ENCODE data around the gene ST3GAL3. TPM values are rescaled to one million over a fixed set of nuclear protein-coding genes. Genes with fewer than 3 reads are reported as not detected.

ST3GAL3 gene
- total and polyA plus RNA-seq, 2 donors (not counting 1 experiment from before 2014, with no cell fraction given) = 13.7 to 16.3 TPM

DNA sequence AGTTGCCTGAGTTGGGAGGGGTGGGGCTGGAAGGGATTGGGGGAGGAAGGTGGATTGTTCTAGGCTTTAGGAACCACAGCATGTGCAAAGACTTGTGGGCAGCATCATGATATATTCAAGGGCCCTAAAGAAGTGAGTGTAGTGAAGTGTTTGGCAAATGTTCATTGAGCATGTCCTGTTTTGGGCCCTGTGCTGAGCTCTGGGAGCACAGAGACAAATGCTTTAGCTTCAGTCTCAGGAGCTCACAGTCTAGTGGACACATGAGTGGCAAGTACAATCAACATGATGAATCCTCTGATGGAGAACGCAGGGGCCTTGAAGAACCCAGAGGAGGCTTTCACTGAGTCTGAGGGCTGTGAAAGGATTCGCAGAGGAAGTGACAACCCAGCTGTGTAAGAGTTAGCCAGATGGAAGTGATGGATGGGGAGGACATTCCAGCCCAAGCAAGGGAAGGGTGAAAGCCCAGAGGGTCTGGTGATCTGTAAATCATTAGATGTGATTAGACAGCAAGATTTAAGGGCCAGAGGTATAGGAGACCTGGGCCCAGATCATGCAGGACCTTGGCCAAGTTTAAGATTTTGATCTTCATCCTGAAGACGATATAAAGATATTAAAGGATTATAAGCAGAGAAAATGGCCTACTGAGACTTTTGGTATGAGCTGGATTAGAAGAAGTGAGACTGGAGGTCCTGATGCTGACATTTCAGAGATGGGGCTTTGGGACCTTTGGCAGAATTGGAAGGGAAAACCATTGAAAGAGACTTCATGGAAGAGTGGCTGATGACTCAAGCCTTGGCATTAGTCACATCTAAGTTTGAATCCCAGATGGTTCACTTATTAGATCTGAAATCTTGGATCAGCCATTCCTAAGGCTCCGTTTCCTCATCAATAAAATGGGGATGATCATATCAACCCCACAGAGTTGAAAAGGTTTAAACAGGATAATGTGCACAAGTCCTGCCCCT is 244.0 kb downstream of the ST3GAL3 start:
- no peaks in the 10 kb centered on the region for H3K27me3 ChIP-seq (ENCODE audit: control insufficient read depth, insufficient read depth, low read length)
- no peak overlapping the region for H3K4me3 ChIP-seq (replicated peaks in 1 of 4; ENCODE audit: control extremely low read depth in 1 of 4, insufficient read depth in 1 of 4, low read depth in 3 of 4, low read length in 4 of 4)
- no peak overlapping the region for H3K4me2 ChIP-seq (ENCODE audit: extremely low read depth, insufficient read depth, low read length)
- H3K9ac ChIP-seq (ENCODE audit: insufficient read depth, low read length) = no peak overlapping the region
- H3K36me3 ChIP-seq (ENCODE audit: control insufficient read depth, insufficient read depth, low read length) = peaks cover 2% of the 10 kb centered on the region
- H3K79me2 ChIP-seq (ENCODE audit: control insufficient read depth, insufficient read depth, low read length) = peaks cover 19% of the 10 kb centered on the region
- H3K9me3 ChIP-seq (ENCODE audit: control insufficient read depth, insufficient read depth, low read depth, low read length) = no peaks in the 10 kb centered on the region
- no peak overlapping the region for H3K27ac ChIP-seq (ENCODE audit: insufficient read depth, low read length)
- TF ChIP-seq, protein P1, sequence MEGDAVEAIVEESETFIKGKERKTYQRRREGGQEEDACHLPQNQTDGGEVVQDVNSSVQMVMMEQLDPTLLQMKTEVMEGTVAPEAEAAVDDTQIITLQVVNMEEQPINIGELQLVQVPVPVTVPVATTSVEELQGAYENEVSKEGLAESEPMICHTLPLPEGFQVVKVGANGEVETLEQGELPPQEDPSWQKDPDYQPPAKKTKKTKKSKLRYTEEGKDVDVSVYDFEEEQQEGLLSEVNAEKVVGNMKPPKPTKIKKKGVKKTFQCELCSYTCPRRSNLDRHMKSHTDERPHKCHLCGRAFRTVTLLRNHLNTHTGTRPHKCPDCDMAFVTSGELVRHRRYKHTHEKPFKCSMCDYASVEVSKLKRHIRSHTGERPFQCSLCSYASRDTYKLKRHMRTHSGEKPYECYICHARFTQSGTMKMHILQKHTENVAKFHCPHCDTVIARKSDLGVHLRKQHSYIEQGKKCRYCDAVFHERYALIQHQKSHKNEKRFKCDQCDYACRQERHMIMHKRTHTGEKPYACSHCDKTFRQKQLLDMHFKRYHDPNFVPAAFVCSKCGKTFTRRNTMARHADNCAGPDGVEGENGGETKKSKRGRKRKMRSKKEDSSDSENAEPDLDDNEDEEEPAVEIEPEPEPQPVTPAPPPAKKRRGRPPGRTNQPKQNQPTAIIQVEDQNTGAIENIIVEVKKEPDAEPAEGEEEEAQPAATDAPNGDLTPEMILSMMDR (conservative IDR thresholded peaks at IDR 0.05 in 1 of 2, IDR thresholded peaks at IDR 0.05 in 1 of 2; ENCODE audit: low read depth in 1 of 2, low read length in 2 of 2) = no peak
- no peak for TF ChIP-seq EZH2 (IDR thresholded peaks at IDR 0.05; ENCODE audit: low read length, missing control alignments)
- no peaks in the 10 kb centered on the region for H3K4me1 ChIP-seq (ENCODE audit: control insufficient read depth, extremely low read depth, insufficient read depth, low read length)
- no peak for DNase-seq (ENCODE audit: low read depth in 2 of 2)
- no peaks in the 10 kb centered on the region for H4K20me1 ChIP-seq (ENCODE audit: control insufficient read depth, extremely low read depth, insufficient read depth, low read length)
- no peak overlapping the region for H2AFZ ChIP-seq (ENCODE audit: low read length)

DNA sequence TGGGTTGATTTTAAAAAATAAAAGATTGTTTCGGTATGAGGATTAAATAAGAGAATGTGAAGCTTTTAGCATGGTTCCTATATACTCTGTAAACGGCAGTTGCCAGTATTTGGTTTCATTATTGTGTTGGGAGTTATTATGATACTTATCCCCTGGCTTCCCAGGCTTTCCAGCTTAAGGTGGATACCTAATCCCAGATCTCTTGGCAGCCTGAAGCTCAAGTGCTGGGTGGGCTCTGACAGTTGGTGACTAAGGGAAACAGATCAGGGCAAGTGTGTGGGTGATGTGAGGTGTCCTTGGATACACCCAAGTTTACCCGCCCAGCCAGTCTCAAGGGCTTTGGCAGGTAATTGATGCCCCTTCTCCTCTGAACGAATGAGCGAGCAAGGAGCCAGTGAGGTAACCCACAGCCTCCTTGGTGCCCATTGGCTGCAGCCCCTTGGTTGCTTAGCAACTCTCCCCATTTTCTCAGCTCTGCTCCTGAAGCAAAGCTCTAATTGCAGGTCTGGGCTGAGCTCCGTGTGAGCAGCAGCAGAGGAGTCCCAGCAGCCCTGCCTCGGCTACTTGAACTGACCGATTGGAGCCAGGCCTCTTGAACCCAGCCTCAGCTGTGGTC is 245.5 kb downstream of the ST3GAL3 start:
- H3K9me3 ChIP-seq (ENCODE audit: control insufficient read depth, insufficient read depth, low read depth, low read length) = no peaks in the 10 kb centered on the region
- H3K36me3 ChIP-seq (ENCODE audit: control insufficient read depth, insufficient read depth, low read length) = peaks cover 7% of the 10 kb centered on the region
- peaks cover 11% of the 10 kb centered on the region for H3K79me2 ChIP-seq (ENCODE audit: control insufficient read depth, insufficient read depth, low read length)
- no peak overlapping the region for H2AFZ ChIP-seq (ENCODE audit: low read length)
- H3K4me1 ChIP-seq (ENCODE audit: control insufficient read depth, extremely low read depth, insufficient read depth, low read length) = no peaks in the 10 kb centered on the region
- H3K27me3 ChIP-seq (ENCODE audit: control insufficient read depth, insufficient read depth, low read length) = no peaks in the 10 kb centered on the region
- H3K4me2 ChIP-seq (ENCODE audit: extremely low read depth, insufficient read depth, low read length) = no peak overlapping the region
- no peak overlapping the region for H3K4me3 ChIP-seq (replicated peaks in 1 of 4; ENCODE audit: control extremely low read depth in 1 of 4, insufficient read depth in 1 of 4, low read depth in 3 of 4, low read length in 4 of 4)
- H4K20me1 ChIP-seq (ENCODE audit: control insufficient read depth, extremely low read depth, insufficient read depth, low read length) = no peaks in the 10 kb centered on the region
- no peak for DNase-seq (ENCODE audit: low read depth in 2 of 2)
- H3K27ac ChIP-seq (ENCODE audit: insufficient read depth, low read length) = no peak overlapping the region
- H3K9ac ChIP-seq (ENCODE audit: insufficient read depth, low read length) = no peak overlapping the region
- no peak for TF ChIP-seq EZH2 (IDR thresholded peaks at IDR 0.05; ENCODE audit: low read length, missing control alignments)
- TF ChIP-seq, protein P1 (conservative IDR thresholded peaks at IDR 0.05 in 1 of 2, IDR thresholded peaks at IDR 0.05 in 1 of 2; ENCODE audit: low read depth in 1 of 2, low read length in 2 of 2) = no peak

DNA sequence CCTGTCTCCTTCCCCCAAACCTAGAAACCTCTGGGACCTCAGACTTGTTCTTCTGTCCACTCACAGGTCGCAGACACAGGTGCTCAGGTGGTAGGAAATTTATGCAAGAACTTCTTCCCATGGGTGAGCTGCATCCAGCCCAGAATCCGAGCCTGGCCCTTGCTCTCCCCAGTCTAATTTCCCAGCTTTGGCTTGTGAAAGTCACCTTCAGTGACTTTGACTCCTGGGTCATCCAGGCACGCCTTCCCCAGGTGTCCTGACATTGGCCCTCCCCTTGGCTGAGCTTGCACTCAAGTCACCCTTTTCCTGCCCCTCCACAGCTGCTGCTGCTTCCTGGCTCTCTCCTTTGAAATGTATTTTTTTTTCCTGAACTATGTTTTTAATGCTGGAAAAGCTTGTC is 246.0 kb downstream of the ST3GAL3 start:
- no peak overlapping the region for H3K27ac ChIP-seq (ENCODE audit: insufficient read depth, low read length)
- DNase-seq (ENCODE audit: low read depth in 2 of 2) = no peak
- no peaks in the 10 kb centered on the region for H3K27me3 ChIP-seq (ENCODE audit: control insufficient read depth, insufficient read depth, low read length)
- peaks cover 6% of the 10 kb centered on the region for H3K79me2 ChIP-seq (ENCODE audit: control insufficient read depth, insufficient read depth, low read length)
- peaks cover 9% of the 10 kb centered on the region for H3K36me3 ChIP-seq (ENCODE audit: control insufficient read depth, insufficient read depth, low read length)
- H3K9me3 ChIP-seq (ENCODE audit: control insufficient read depth, insufficient read depth, low read depth, low read length) = no peaks in the 10 kb centered on the region
- H3K9ac ChIP-seq (ENCODE audit: insufficient read depth, low read length) = no peak overlapping the region
- H4K20me1 ChIP-seq (ENCODE audit: control insufficient read depth, extremely low read depth, insufficient read depth, low read length) = no peaks in the 10 kb centered on the region
- H3K4me1 ChIP-seq (ENCODE audit: control insufficient read depth, extremely low read depth, insufficient read depth, low read length) = no peaks in the 10 kb centered on the region
- no peak overlapping the region for H3K4me3 ChIP-seq (replicated peaks in 1 of 4; ENCODE audit: control extremely low read depth in 1 of 4, insufficient read depth in 1 of 4, low read depth in 3 of 4, low read length in 4 of 4)
- TF ChIP-seq, protein P1 (conservative IDR thresholded peaks at IDR 0.05 in 1 of 2, IDR thresholded peaks at IDR 0.05 in 1 of 2; ENCODE audit: low read depth in 1 of 2, low read length in 2 of 2) = no peak
- no peak for TF ChIP-seq EZH2 (IDR thresholded peaks at IDR 0.05; ENCODE audit: low read length, missing control alignments)
- no peak overlapping the region for H3K4me2 ChIP-seq (ENCODE audit: extremely low read depth, insufficient read depth, low read length)
- H2AFZ ChIP-seq (ENCODE audit: low read length) = no peak overlapping the region
